Left cardiac atrium (tissue), 4 donors: Measurements from ENCODE around the gene TMPRSS15. TPM values are rescaled to one million over a fixed set of nuclear protein-coding genes. Genes with fewer than 3 reads are reported as not detected.
A peak's percentile ranks its signal among the peaks of the same experiment; 100 is the strongest.

Experiments
- ATAC-seq, 2 donors: fragments of 200-7000 bp; cut with Tn5 transposase; one replicate each; pipeline ENCODE4 v1.9.1; 2020; ENCODE audit warnings: mild to moderate bottlenecking in 2 of 2, moderate library complexity in 2 of 2
- DNase-seq: peaks from one replicate; pipeline ENCODE4 v3.0.0-alpha.2; 2020
- intact Hi-C, 2 donors: fragments of 100-400 bp; cut with DNase I; formaldehyde crosslinking; loops; one replicate each; pipeline versions ENCODE4 v1.14.1 to v1.15.1; 2022 to 2023
- total RNA-seq, 2 donors: library from RNA; stranded (reverse); fragmentation: NEBNext Ultra II Directional; extraction: Animal tissue kit (Norgen Biotek cat#: 25700); gene quantifications; one replicate each; pipeline ENCODE4 v1.2.1, GENCODE V29; 2021
- donor health status: DM: no; HTN: yes; CAD: no.
- donor health status: DM: no; HTN: yes; CAD: no; lungs with severe emphysema.
- donor health status: DM: yes; HTN: yes; CAD: no.
- donor health status: Dilated cardiomyopathy.

The TMPRSS15 gene
- total RNA-seq, 2 donors from 2014 or later: not detected

GRCh38 chr21:18356801-18357200, 46.8 kb downstream of the TMPRSS15 start:
- intact Hi-C loops: no loop called here
- ATAC-seq (no peak), DNase-seq (no peak)

- DNase-seq: no peak
- intact Hi-C loops: no loop called here
- ATAC-seq: no peak
These were observed 48.6 kb downstream of the TMPRSS15 start for GRCh38 chr21:18354947-18355346.

GRCh38 chr21:18350216-18350615, 53.4 kb downstream of the TMPRSS15 start:
- intact Hi-C loops: no loop called here
- ATAC-seq (peak; percentile 50 to 89), DNase-seq (no peak)

- intact Hi-C loops: no loop called here
- no peak for DNase-seq
- ATAC-seq: peak in 1 of 2 donors; percentile 66
These were observed 54.1 kb downstream of the TMPRSS15 start for GRCh38 chr21:18349468-18349867.

GRCh38 chr21:18340387-18340942, 63.1 kb downstream of the TMPRSS15 start:
- intact Hi-C loops: no loop called here
- DNase-seq (no peak), ATAC-seq (no peak)

- DNase-seq: no peak
- no peak for ATAC-seq
- intact Hi-C loops: no loop called here
These were observed 67.8 kb downstream of the TMPRSS15 start for GRCh38 chr21:18335651-18336236.

GRCh38 chr21:18334066-18334465, 69.5 kb downstream of the TMPRSS15 start:
- intact Hi-C loops: no loop called here
- no peak for ATAC-seq
- no peak for DNase-seq

GRCh38 chr21:18318156-18318555, 85.4 kb downstream of the TMPRSS15 start:
- intact Hi-C loops: no loop called here
- no peak for ATAC-seq
- peak; percentile 18 for DNase-seq

- intact Hi-C loops: no loop called here
- DNase-seq (no peak), ATAC-seq (no peak)
These were observed 105.4 kb downstream of the TMPRSS15 start for GRCh38 chr21:18298228-18298627.

GRCh38 chr21:18294100-18294499, 109.5 kb downstream of the TMPRSS15 start:
- ATAC-seq (no peak), DNase-seq (no peak)
- intact Hi-C loops: no loop called here

- intact Hi-C loops: no loop called here
- DNase-seq (no peak), ATAC-seq (no peak)
These were observed 113.7 kb downstream of the TMPRSS15 start for GRCh38 chr21:18289876-18290275.

- no peak for DNase-seq
- intact Hi-C loops: no loop called here
- no peak for ATAC-seq
These were observed 118.2 kb downstream of the TMPRSS15 start for GRCh38 chr21:18285379-18285778.

GRCh38 chr21:18275781-18276180, 127.8 kb downstream of the TMPRSS15 start:
- no peak for ATAC-seq
- intact Hi-C loops: no loop called here

GRCh38 chr21:18274370-18274769, 129.2 kb downstream of the TMPRSS15 start:
- no peak for ATAC-seq
- DNase-seq: no peak
- intact Hi-C loops: no loop called here

More at GRCh38 chr21:18275781-18276180, 127.8 kb downstream of the TMPRSS15 start:
- DNase-seq: no peak

GRCh38 chr21:18273400-18273799, 130.2 kb downstream of the TMPRSS15 start:
- intact Hi-C loops: no loop called here
- no peak for DNase-seq
- ATAC-seq: no peak

GRCh38 chr21:18269856-18270255, 133.7 kb downstream of the TMPRSS15 start:
- ATAC-seq (no peak), DNase-seq (no peak)
- intact Hi-C loops: no loop called here

- ATAC-seq (no peak), DNase-seq (no peak)
- intact Hi-C loops: no loop called here
These were observed 134.7 kb downstream of the TMPRSS15 start for GRCh38 chr21:18268906-18269305.

GRCh38 chr21:18267496-18267895, 136.1 kb downstream of the TMPRSS15 start:
- no peak for ATAC-seq
- intact Hi-C loops: no loop called here

GRCh38 chr21:18265944-18266343, 137.6 kb downstream of the TMPRSS15 start:
- DNase-seq (no peak), ATAC-seq (no peak)
- intact Hi-C loops: no loop called here

More at GRCh38 chr21:18267496-18267895, 136.1 kb downstream of the TMPRSS15 start:
- no peak for DNase-seq

- no peak for DNase-seq
- ATAC-seq: no peak
- intact Hi-C loops: no loop called here
These were observed 149.8 kb downstream of the TMPRSS15 start for GRCh38 chr21:18253799-18254198.

- ATAC-seq: no peak
- intact Hi-C loops: no loop called here
- DNase-seq: no peak
These were observed 150.4 kb downstream of the TMPRSS15 start for GRCh38 chr21:18253221-18253620.
